GM19099 (cell line): Measurements from ENCODE around the gene SH3RF2.

Experiments
- POLR2A ChIP-seq: IDR thresholded peaks from 3 replicates; pipeline ENCODE4 v1.6.1; 2011; ENCODE audit warnings: low read depth; ENCODE audit not compliant: insufficient read length; ENCODE audit errors: extremely low read depth

SH3RF2 gene

GRCh38 chr5:146007989-146008388 is 71.6 kb downstream of the SH3RF2 start:
- no peak for TF ChIP-seq POLR2A

- no peak for TF ChIP-seq POLR2A
Measured at GRCh38 chr5:146009020-146009419, 72.6 kb downstream of the SH3RF2 start.

- no peak for TF ChIP-seq POLR2A
Measured at GRCh38 chr5:146013761-146014160, 77.4 kb downstream of the SH3RF2 start.

GRCh38 chr5:146015001-146015400 is 78.6 kb downstream of the SH3RF2 start:
- TF ChIP-seq POLR2A: no peak

GRCh38 chr5:146016764-146017484 is 80.5 kb downstream of the SH3RF2 start:
- no peak for TF ChIP-seq POLR2A

- TF ChIP-seq POLR2A: no peak
Measured at GRCh38 chr5:146018514-146019375, 82.4 kb downstream of the SH3RF2 start.

GRCh38 chr5:146020100-146020499 is 83.7 kb downstream of the SH3RF2 start:
- no peak for TF ChIP-seq POLR2A

GRCh38 chr5:146024034-146024433 is 87.7 kb downstream of the SH3RF2 start:
- no peak for TF ChIP-seq POLR2A

- TF ChIP-seq POLR2A: no peak
Measured at GRCh38 chr5:146025114-146025680, 88.8 kb downstream of the SH3RF2 start.

- no peak for TF ChIP-seq POLR2A
Measured at GRCh38 chr5:146025681-146026080, 89.3 kb downstream of the SH3RF2 start.

GRCh38 chr5:146026307-146027010 is 90.1 kb downstream of the SH3RF2 start:
- no peak for TF ChIP-seq POLR2A

- TF ChIP-seq POLR2A: no peak
Measured at GRCh38 chr5:146027751-146028150, 91.4 kb downstream of the SH3RF2 start.

- TF ChIP-seq POLR2A: no peak
Measured at GRCh38 chr5:146032911-146033310, 96.5 kb downstream of the SH3RF2 start.

GRCh38 chr5:146034127-146034526 is 97.7 kb downstream of the SH3RF2 start:
- no peak for TF ChIP-seq POLR2A

- no peak for TF ChIP-seq POLR2A
Measured at GRCh38 chr5:146034605-146035004, 98.2 kb downstream of the SH3RF2 start.
